GM12878 (cell line): ENCODE measurements around the gene POMC.

Experiments used
- SPI1 ChIP-seq: IDR thresholded peaks from 2 replicates; pipeline ENCODE4 v1.6.1; 2011; ENCODE audit warnings: low read depth, mild to moderate bottlenecking, low read length, moderate library complexity, borderline replicate concordance; ENCODE audit not compliant: insufficient read depth
- SREBF1 ChIP-seq: IDR thresholded peaks from 2 replicates; pipeline ENCODE4 v1.6.1; 2012; ENCODE audit warnings: mild to moderate bottlenecking, low read length
- TF ChIP-seq, protein P1 (sequence below): IDR thresholded peaks from 2 replicates; pipeline ENCODE4 v1.6.1; 2012; ENCODE audit warnings: low read depth, low read length, improper control_type of control experiment
- TF ChIP-seq, protein P2 (sequence below): fragments of 450-650 bp; conservative IDR thresholded peaks from 2 replicates; pipeline ENCODE4 v1.6.1; 2017; ENCODE audit warnings: mild to moderate bottlenecking, moderate library complexity
- TF ChIP-seq, protein P3 (sequence below), 3 experiments: IDR thresholded peaks in 2 of 3; conservative IDR thresholded peaks in 1 of 3; 2 replicates each; pipeline ENCODE4 v1.5.1; 2011; ENCODE audit warnings: low read depth in 3 of 3, low read length in 3 of 3, mild to moderate bottlenecking in 3 of 3, control low read depth in 2 of 3, moderate library complexity in 2 of 3, inconsistent platforms in 1 of 3, mixed read lengths in 1 of 3; ENCODE audit not compliant: control insufficient read depth in 2 of 3, insufficient read depth in 1 of 3; ENCODE audit errors: extremely low read depth in 1 of 3
- TF ChIP-seq, protein P4 (sequence below): fragments of 450-650 bp; IDR thresholded peaks from 2 replicates; pipeline ENCODE4 v1.6.1; 2017; ENCODE audit warnings: mild to moderate bottlenecking

DNA sequence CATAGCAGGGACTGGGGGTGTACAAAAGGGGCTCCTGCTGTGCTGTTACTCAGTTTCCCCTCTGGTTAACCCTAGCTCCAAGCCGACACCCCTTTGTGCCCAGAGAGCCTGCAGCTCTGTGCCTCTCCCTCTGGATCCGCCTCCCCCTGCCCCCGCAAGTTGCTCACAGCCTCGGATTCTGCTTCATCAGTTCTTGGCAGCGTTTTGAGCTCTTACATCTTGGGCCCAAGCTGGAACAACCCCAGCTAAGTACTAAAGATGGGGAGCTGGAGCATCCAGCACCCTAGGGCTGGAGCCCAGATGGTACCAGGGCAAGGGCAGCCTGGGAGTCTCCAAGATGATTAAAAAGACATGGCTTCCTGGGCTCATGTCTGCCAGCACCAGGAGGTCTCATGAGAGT is 40.7 kb downstream of the POMC start:
- TF ChIP-seq, protein P1, sequence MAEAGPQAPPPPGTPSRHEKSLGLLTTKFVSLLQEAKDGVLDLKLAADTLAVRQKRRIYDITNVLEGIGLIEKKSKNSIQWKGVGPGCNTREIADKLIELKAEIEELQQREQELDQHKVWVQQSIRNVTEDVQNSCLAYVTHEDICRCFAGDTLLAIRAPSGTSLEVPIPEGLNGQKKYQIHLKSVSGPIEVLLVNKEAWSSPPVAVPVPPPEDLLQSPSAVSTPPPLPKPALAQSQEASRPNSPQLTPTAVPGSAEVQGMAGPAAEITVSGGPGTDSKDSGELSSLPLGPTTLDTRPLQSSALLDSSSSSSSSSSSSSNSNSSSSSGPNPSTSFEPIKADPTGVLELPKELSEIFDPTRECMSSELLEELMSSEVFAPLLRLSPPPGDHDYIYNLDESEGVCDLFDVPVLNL: no peak
- TF ChIP-seq SREBF1 (no peak), SPI1 (no peak)
- TF ChIP-seq, protein P2, sequence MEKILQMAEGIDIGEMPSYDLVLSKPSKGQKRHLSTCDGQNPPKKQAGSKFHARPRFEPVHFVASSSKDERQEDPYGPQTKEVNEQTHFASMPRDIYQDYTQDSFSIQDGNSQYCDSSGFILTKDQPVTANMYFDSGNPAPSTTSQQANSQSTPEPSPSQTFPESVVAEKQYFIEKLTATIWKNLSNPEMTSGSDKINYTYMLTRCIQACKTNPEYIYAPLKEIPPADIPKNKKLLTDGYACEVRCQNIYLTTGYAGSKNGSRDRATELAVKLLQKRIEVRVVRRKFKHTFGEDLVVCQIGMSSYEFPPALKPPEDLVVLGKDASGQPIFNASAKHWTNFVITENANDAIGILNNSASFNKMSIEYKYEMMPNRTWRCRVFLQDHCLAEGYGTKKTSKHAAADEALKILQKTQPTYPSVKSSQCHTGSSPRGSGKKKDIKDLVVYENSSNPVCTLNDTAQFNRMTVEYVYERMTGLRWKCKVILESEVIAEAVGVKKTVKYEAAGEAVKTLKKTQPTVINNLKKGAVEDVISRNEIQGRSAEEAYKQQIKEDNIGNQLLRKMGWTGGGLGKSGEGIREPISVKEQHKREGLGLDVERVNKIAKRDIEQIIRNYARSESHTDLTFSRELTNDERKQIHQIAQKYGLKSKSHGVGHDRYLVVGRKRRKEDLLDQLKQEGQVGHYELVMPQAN: no peak
- TF ChIP-seq, protein P3, sequence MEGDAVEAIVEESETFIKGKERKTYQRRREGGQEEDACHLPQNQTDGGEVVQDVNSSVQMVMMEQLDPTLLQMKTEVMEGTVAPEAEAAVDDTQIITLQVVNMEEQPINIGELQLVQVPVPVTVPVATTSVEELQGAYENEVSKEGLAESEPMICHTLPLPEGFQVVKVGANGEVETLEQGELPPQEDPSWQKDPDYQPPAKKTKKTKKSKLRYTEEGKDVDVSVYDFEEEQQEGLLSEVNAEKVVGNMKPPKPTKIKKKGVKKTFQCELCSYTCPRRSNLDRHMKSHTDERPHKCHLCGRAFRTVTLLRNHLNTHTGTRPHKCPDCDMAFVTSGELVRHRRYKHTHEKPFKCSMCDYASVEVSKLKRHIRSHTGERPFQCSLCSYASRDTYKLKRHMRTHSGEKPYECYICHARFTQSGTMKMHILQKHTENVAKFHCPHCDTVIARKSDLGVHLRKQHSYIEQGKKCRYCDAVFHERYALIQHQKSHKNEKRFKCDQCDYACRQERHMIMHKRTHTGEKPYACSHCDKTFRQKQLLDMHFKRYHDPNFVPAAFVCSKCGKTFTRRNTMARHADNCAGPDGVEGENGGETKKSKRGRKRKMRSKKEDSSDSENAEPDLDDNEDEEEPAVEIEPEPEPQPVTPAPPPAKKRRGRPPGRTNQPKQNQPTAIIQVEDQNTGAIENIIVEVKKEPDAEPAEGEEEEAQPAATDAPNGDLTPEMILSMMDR (IDR thresholded peaks at IDR 0.05 in 2 of 3, conservative IDR thresholded peaks at IDR 0.05 in 1 of 3; ENCODE audit: control insufficient read depth in 2 of 3, extremely low read depth in 1 of 3, insufficient read depth in 1 of 3, low read depth in 3 of 3, low read length in 3 of 3): no peak
- TF ChIP-seq, protein P4, sequence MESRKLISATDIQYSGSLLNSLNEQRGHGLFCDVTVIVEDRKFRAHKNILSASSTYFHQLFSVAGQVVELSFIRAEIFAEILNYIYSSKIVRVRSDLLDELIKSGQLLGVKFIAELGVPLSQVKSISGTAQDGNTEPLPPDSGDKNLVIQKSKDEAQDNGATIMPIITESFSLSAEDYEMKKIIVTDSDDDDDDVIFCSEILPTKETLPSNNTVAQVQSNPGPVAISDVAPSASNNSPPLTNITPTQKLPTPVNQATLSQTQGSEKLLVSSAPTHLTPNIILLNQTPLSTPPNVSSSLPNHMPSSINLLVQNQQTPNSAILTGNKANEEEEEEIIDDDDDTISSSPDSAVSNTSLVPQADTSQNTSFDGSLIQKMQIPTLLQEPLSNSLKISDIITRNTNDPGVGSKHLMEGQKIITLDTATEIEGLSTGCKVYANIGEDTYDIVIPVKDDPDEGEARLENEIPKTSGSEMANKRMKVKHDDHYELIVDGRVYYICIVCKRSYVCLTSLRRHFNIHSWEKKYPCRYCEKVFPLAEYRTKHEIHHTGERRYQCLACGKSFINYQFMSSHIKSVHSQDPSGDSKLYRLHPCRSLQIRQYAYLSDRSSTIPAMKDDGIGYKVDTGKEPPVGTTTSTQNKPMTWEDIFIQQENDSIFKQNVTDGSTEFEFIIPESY: no peak
